Transverse colon (tissue), 4 donors: ENCODE results near the gene ZSCAN26. TPM values are rescaled to one million over a fixed set of nuclear protein-coding genes. Genes with fewer than 3 reads are reported as not detected.
A peak's percentile ranks its signal among the peaks of the same experiment; 100 is the strongest.

Experiments used
- DNase-seq: peaks from one replicate; pipeline ENCODE4 v3.0.0-alpha.2; 2019
- H3K27ac ChIP-seq, 4 donors: fragments of 200-600 bp; sonication (generic); 2 replicates each; pipeline ENCODE4 v1.5.1; 2016 to 2018; ENCODE audit warnings: inconsistent platforms in 4 of 4
- H3K27me3 ChIP-seq: fragments of 200-600 bp; sonication (generic); 2 replicates; pipeline ENCODE4 v1.5.1; 2017; ENCODE audit warnings: inconsistent platforms
- H3K36me3 ChIP-seq, 4 donors: fragments of 200-600 bp; sonication (generic); 2 replicates each; pipeline ENCODE4 v1.5.1; 2017 to 2019; ENCODE audit warnings: inconsistent platforms in 4 of 4
- H3K4me1 ChIP-seq, 4 donors: fragments of 200-600 bp; sonication (generic); 2 replicates each; pipeline ENCODE4 v1.5.1; 2017 to 2020; ENCODE audit warnings: inconsistent platforms in 4 of 4
- H3K4me3 ChIP-seq, 4 donors: fragments of 200-600 bp; sonication (generic); 1 replicate in 1 of 4; 2 replicates in 3 of 4; pipeline versions ENCODE4 v1.5.1 to v1.6.1; 2017 to 2019; ENCODE audit warnings: inconsistent platforms in 4 of 4
- H3K9me3 ChIP-seq, 2 donors: fragments of 200-600 bp; sonication (generic); 2 replicates each; pipeline ENCODE4 v1.5.1; 2017 to 2019; ENCODE audit warnings: inconsistent platforms in 2 of 2
- EP300 ChIP-seq: sonication (generic); formaldehyde crosslinking; IDR thresholded peaks from one replicate; pipeline ENCODE4 v1.6.1; 2017; ENCODE audit warnings: antibody characterized with exemption, low read depth
- POLR2A ChIP-seq: fragments of 450-650 bp; IDR thresholded peaks from one replicate; pipeline ENCODE4 v1.6.1; 2016; ENCODE audit warnings: antibody characterized with exemption, mild to moderate bottlenecking, moderate library complexity
- POLR2AphosphoS5 ChIP-seq, 3 donors: sonication (generic); formaldehyde crosslinking; IDR thresholded peaks; one replicate each; pipeline ENCODE4 v1.6.1; 2016; ENCODE audit warnings: antibody characterized with exemption in 3 of 3
- WGBS, 2 donors: methylation state at CpG; one replicate each; pipeline ENCODE4 v1.1.5; 2018; ENCODE audit warnings: low coverage in 1 of 2; 5-methylcytosine and 5-hydroxymethylcytosine counted together
- in situ Hi-C, 4 donors: fragments of 200-750 bp; cut with MboI; loops; one replicate each; pipeline versions ENCODE4 v1.15.0 to v1.15.1; 2017; ENCODE audit warnings: low sequenced_read_pairs in 3 of 4, low pct_ligation_motif_present in 1 of 4, low pct_unique_long_range_greater_than_20kb in 1 of 4
- intact Hi-C: fragments of 100-400 bp; cut with DNase I; formaldehyde crosslinking; loops from one replicate; pipeline ENCODE4 v1.15.1; 2023; ENCODE audit warnings: low total_unique reads
- total RNA-seq, 4 donors: library from RNA; depleted of rRNA; stranded (reverse); fragments of >200 nt; gene quantifications; one replicate each; pipeline ENCODE4 v1.1.0, GENCODE V29; 2016
- TF ChIP-seq, protein P1 (sequence below), 5 experiments: fragments of 200-600 bp in 3 of 5; fragments of 450-650 bp in 2 of 5; sonication (generic) in 3 of 5; IDR thresholded peaks; 1 replicate in 2 of 5; 2 replicates in 3 of 5; pipeline ENCODE4 v1.5.1; 2016 to 2017; ENCODE audit warnings: antibody characterized with exemption in 5 of 5, inconsistent platforms in 3 of 5, mild to moderate bottlenecking in 2 of 5, moderate library complexity in 1 of 5

ZSCAN26 gene
- total RNA-seq, 4 donors from 2014 or later, result 13.9 to 19.4 (median 17.6) TPM

DNA sequence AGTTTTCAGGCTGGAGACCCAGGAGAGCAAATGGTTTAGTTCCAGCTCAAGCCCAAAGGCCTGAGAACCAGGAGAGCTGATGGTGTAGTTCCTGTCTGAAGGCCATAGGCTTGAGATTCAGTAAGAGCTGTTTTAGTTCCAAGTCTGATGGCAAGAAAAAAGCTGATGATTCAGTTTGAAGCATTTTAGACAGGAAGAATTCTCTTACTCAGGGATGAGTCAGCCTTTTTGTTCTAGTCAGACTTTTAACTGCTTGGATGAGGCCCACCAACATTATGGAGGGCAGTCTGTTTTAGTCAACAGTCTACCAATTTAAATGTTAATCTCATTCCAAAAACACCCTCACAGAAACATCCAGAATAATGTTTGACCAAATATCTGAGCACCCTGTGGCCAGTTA lies 2.5 kb downstream of the ZSCAN26 start:
- intact Hi-C loops, result loop anchor here (5.0 kb wide), 1 partner anchor 88 kb away; no protein-coding TSS in a partner anchor
- no peak for TF ChIP-seq EP300
- TF ChIP-seq POLR2AphosphoS5 (IDR thresholded peaks at IDR 0.05), result no peak
- TF ChIP-seq POLR2A, result no peak
- TF ChIP-seq, protein P1, sequence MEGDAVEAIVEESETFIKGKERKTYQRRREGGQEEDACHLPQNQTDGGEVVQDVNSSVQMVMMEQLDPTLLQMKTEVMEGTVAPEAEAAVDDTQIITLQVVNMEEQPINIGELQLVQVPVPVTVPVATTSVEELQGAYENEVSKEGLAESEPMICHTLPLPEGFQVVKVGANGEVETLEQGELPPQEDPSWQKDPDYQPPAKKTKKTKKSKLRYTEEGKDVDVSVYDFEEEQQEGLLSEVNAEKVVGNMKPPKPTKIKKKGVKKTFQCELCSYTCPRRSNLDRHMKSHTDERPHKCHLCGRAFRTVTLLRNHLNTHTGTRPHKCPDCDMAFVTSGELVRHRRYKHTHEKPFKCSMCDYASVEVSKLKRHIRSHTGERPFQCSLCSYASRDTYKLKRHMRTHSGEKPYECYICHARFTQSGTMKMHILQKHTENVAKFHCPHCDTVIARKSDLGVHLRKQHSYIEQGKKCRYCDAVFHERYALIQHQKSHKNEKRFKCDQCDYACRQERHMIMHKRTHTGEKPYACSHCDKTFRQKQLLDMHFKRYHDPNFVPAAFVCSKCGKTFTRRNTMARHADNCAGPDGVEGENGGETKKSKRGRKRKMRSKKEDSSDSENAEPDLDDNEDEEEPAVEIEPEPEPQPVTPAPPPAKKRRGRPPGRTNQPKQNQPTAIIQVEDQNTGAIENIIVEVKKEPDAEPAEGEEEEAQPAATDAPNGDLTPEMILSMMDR (IDR thresholded peaks at IDR 0.05), result no peak
- Histone ChIP-seq H3K4me1 (peaks cover 6 to 21% (median 8%) of the 10 kb centered on the region in 4 donors), H3K27ac (no peak overlapping the region), H3K9me3 (no peaks in the 10 kb centered on the region), H3K4me3 (no peak overlapping the region), H3K27me3 (no peaks in the 10 kb centered on the region), H3K36me3 (peaks cover 0 to 25% (median 11%) of the 10 kb centered on the region in 4 donors)
- in situ Hi-C loops, result loop anchor here in 1 of 4 donors (25.0 kb wide), 1 partner anchor 93 kb away; no protein-coding TSS in a partner anchor
- no peak for DNase-seq

DNA sequence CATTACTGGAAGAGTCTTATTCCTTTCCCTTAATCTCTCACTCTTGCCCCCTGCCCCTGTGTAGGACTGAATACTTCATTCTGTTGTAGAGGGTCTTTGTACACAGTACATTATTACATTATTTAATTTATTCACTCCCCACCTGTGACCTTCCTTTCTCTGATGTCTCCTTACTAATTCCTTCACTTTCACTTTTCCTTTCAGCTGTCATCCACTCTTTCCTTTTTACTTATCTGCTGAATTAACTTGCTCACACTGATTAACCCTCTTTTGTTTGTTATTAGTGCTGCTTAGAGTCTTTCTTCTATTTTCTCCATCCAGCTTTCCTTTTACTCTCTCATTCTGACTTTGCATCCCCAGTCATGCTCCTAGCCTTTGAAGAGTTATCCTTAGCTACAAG lies 7.9 kb downstream of the ZSCAN26 start:
- no peaks in the 10 kb centered on the region for H3K9me3 ChIP-seq
- intact Hi-C loops, result no loop called here

DNA sequence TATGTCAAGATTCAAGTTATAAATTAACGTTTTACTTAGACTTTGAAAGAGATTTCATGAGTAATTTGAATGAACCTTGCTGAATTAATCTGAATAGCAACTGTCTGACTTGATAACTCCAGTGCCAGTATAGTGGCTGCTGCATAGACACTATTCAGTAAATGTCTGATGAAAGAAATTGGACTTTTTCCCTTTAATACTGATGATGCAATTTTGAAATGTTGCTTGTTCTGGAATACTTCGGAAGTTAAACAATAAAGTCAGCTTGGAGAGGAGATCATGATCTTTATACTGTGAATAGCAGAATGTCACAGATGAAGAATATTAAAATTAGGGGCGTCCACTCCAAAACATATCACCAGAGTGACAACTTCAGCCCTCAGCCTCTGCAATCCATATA lies 10.8 kb downstream of the ZSCAN26 start:
- TF ChIP-seq EP300 (no peak), POLR2AphosphoS5 (IDR thresholded peaks at IDR 0.05) (no peak), POLR2A (no peak)
- TF ChIP-seq, protein P1 (IDR thresholded peaks at IDR 0.05), result no peak
- no peaks in the 10 kb centered on the region for H3K27me3 ChIP-seq
- DNase-seq, result no peak
- no peak overlapping the region for H3K4me3 ChIP-seq
- intact Hi-C loops, result no loop called here
- no peak overlapping the region for H3K27ac ChIP-seq
- H3K36me3 ChIP-seq, result peaks cover 0 to 40% (median 13%) of the 10 kb centered on the region in 4 donors
- peaks cover 0 to 16% (median 3%) of the 10 kb centered on the region in 4 donors for H3K4me1 ChIP-seq
- no peaks in the 10 kb centered on the region for H3K9me3 ChIP-seq
- 78 to 88% methylated on average over 3 of the region's 3 CpGs for WGBS, 2 donors
- in situ Hi-C loops, result no loop called here

More for the DNA sequence above, 7.9 kb downstream of the ZSCAN26 start:
- Histone ChIP-seq H3K27ac (no peak overlapping the region), H3K4me1 (no peaks in the 10 kb centered on the region), H3K27me3 (no peaks in the 10 kb centered on the region), H3K36me3 (peaks cover 0 to 48% (median 19%) of the 10 kb centered on the region in 4 donors), H3K4me3 (no peak overlapping the region)
- DNase-seq, result no peak
- TF ChIP-seq POLR2AphosphoS5 (IDR thresholded peaks at IDR 0.05), result no peak
- in situ Hi-C loops, result loop anchor here in 1 of 4 donors (25.0 kb wide), 1 partner anchor 87 kb away; no protein-coding TSS in a partner anchor

DNA sequence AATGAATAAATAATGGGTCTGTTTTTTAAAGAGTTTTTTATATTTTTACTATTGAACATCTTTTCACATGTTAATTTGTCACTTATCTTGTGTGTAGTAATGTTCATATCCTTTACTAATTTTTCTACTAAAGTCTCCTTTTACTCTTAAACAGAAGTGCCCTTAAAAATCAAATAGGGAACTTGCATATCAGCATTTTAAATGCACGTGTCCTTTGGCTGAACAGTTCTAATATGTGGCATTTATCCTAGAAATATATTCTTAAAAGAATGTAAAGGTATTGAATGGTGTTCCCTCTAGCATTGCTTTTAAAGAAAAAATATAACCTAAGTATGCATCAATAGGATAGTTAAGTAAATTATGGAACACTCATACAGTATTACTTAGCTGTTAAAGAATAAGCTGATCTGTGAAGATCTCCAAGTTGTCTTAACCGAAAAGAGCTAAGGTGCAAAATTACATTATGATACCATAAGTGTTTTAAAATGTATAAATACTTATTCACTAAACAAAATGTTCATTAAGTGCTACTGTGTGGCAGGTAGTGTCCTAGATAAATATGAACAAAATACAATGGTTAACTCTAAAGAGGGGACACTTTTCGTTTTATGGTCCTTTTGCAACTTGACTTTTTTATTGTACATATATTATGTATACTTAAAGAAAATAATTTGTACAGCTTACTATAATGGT lies 13.8 kb downstream of the ZSCAN26 start:
- in situ Hi-C loops, result no loop called here
- H3K4me3 ChIP-seq, result peak overlapping the region in 3 of 4 donors; percentile 45 to 67 (median 52)

More for the DNA sequence above, 13.8 kb downstream of the ZSCAN26 start:
- H3K27me3 ChIP-seq, result no peaks in the 10 kb centered on the region
- peaks cover 0 to 11% (median 4%) of the 10 kb centered on the region in 4 donors for H3K36me3 ChIP-seq
- DNase-seq, result no peak
- 37 to 47% methylated on average over 3 of the region's 3 CpGs for WGBS, 2 donors
- H3K4me1 ChIP-seq, result peaks cover 0 to 16% (median 3%) of the 10 kb centered on the region in 4 donors
- peak overlapping the region in 2 of 4 donors; percentile 45 to 51 for H3K27ac ChIP-seq
- intact Hi-C loops, result loop anchor here (10.0 kb wide), 1 partner anchor 54 kb away; the partner anchor contains the start of gene ZSCAN31
- H3K9me3 ChIP-seq, result no peaks in the 10 kb centered on the region
- TF ChIP-seq POLR2AphosphoS5 (IDR thresholded peaks at IDR 0.05) (no peak), EP300 (no peak), POLR2A (no peak)
- TF ChIP-seq, protein P1 (IDR thresholded peaks at IDR 0.05), result no peak
